ENCODE data around the gene SLC35F2.
"Not testable (repeated sequence)": the region's sequence is repeated elsewhere in the genome, so short reads cannot be mapped to it uniquely, and the experiment has no call there.

DNA sequence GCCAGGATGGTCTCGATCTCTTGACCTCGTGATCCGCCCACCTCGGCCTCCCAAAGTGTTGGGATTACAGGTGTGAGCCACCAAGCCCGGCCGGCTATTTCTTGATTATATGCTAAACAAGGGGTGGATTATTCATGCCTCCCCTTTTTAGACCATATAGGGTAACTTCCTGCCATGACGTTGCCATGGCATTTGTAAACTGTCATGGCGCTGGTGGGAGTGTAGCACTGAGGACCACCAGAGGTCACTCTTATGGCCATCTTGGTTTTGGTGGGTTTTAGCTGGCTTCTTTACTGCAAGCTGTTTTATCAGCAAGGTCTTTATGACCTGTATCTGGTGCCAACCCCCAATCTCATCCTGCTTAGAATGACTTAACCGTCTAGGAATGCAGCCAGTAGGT is 22.9 kb upstream of the SLC35F2 start:
- TF ChIP-seq, protein P1, sequence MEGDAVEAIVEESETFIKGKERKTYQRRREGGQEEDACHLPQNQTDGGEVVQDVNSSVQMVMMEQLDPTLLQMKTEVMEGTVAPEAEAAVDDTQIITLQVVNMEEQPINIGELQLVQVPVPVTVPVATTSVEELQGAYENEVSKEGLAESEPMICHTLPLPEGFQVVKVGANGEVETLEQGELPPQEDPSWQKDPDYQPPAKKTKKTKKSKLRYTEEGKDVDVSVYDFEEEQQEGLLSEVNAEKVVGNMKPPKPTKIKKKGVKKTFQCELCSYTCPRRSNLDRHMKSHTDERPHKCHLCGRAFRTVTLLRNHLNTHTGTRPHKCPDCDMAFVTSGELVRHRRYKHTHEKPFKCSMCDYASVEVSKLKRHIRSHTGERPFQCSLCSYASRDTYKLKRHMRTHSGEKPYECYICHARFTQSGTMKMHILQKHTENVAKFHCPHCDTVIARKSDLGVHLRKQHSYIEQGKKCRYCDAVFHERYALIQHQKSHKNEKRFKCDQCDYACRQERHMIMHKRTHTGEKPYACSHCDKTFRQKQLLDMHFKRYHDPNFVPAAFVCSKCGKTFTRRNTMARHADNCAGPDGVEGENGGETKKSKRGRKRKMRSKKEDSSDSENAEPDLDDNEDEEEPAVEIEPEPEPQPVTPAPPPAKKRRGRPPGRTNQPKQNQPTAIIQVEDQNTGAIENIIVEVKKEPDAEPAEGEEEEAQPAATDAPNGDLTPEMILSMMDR (IDR thresholded peaks at IDR 0.05; ENCODE audit: poor library complexity, severe bottlenecking), result not testable (repeated sequence)
- TF ChIP-seq RAD21 (conservative IDR thresholded peaks at IDR 0.05); SMC3 (conservative IDR thresholded peaks at IDR 0.05; ENCODE audit: poor library complexity); EZH2 (IDR thresholded peaks at IDR 0.05; ENCODE audit: borderline replicate concordance, insufficient read depth, low read length, poor library complexity, severe bottlenecking); POLR2AphosphoS5 (IDR thresholded peaks at IDR 0.05); TAF1 (IDR thresholded peaks at IDR 0.05; ENCODE audit: low read depth): not testable (repeated sequence)
